H9 (cell line): ENCODE measurements around the gene EPB41L5. TPM values are rescaled to one million over a fixed set of nuclear protein-coding genes. Genes with fewer than 3 reads are reported as not detected.

ENCODE experiments used
- DNase-seq: peaks from one replicate; pipeline ENCODE4 v3.0.0-alpha.2; 2017
- H2AFZ ChIP-seq: one replicate; pipeline ENCODE4 v1.6.1; 2013; ENCODE audit warnings: mild to moderate bottlenecking, low read length, control low read depth, moderate library complexity
- H2AK5ac ChIP-seq: 2 replicates; pipeline ENCODE4 v1.6.1; 2013; ENCODE audit warnings: low read length, control low read depth, mixed read lengths; ENCODE audit not compliant: insufficient read length
- H2BK120ac ChIP-seq: one replicate; pipeline ENCODE4 v1.6.1; 2013; ENCODE audit warnings: low read depth, mild to moderate bottlenecking, low read length, control low read depth, inconsistent platforms; ENCODE audit not compliant: poor library complexity, severe bottlenecking
- H2BK12ac ChIP-seq: 2 replicates; pipeline ENCODE4 v1.6.1; 2013; ENCODE audit warnings: low read length, control low read depth, mixed read lengths, low read depth; ENCODE audit not compliant: insufficient read length
- H2BK15ac ChIP-seq: 2 replicates; pipeline ENCODE4 v1.6.1; 2013; ENCODE audit warnings: low read depth, low read length, control low read depth
- H2BK20ac ChIP-seq: one replicate; pipeline ENCODE4 v1.6.1; 2013; ENCODE audit warnings: low read depth, mild to moderate bottlenecking, low read length, control low read depth, inconsistent platforms; ENCODE audit not compliant: poor library complexity, severe bottlenecking
- H2BK5ac ChIP-seq: 2 replicates; pipeline ENCODE4 v1.6.1; 2013; ENCODE audit warnings: low read length, control low read depth, mixed read lengths; ENCODE audit not compliant: insufficient read length
- H3K14ac ChIP-seq: 2 replicates; pipeline ENCODE4 v1.6.1; 2013; ENCODE audit warnings: low read length, control low read depth; ENCODE audit not compliant: insufficient read depth
- H3K18ac ChIP-seq: 2 replicates; pipeline ENCODE4 v1.6.1; 2013; ENCODE audit warnings: low read depth, mild to moderate bottlenecking, mixed read lengths, low read length, control low read depth; ENCODE audit not compliant: insufficient read length
- H3K23ac ChIP-seq: 2 replicates; pipeline ENCODE4 v1.6.1; 2013; ENCODE audit warnings: low read length, control low read depth, mixed read lengths, low read depth; ENCODE audit not compliant: insufficient read length
- H3K23me2 ChIP-seq: 2 replicates; pipeline ENCODE4 v1.6.1; 2013; ENCODE audit warnings: low read depth, mild to moderate bottlenecking, mixed read lengths, low read length, control low read depth; ENCODE audit not compliant: insufficient read length, poor library complexity, severe bottlenecking
- H3K27ac ChIP-seq: 2 replicates; pipeline ENCODE4 v1.5.1; 2013; ENCODE audit warnings: low read length, control low read depth, mixed read lengths, low read depth; ENCODE audit not compliant: insufficient read length
- H3K27me3 ChIP-seq: 2 replicates; pipeline ENCODE4 v1.6.1; 2013; ENCODE audit warnings: low read length, control low read depth, inconsistent platforms; ENCODE audit not compliant: insufficient read depth
- H3K4ac ChIP-seq: 2 replicates; pipeline ENCODE4 v1.6.1; 2013; ENCODE audit warnings: low read depth, mild to moderate bottlenecking, control low read depth, inconsistent platforms, low read length, moderate library complexity
- H3K4me1 ChIP-seq: 2 replicates; pipeline ENCODE4 v1.6.1; 2013; ENCODE audit warnings: low read length, control low read depth, inconsistent platforms; ENCODE audit not compliant: insufficient read depth
- H3K4me2 ChIP-seq: 2 replicates; pipeline ENCODE4 v1.6.1; 2013; ENCODE audit warnings: low read length, control low read depth, mixed read lengths; ENCODE audit not compliant: insufficient read length, insufficient read depth
- H3K56ac ChIP-seq: 2 replicates; pipeline ENCODE4 v1.6.1; 2013; ENCODE audit warnings: low read depth, mild to moderate bottlenecking, mixed read lengths, low read length, control low read depth; ENCODE audit not compliant: insufficient read length
- H3K79me1 ChIP-seq: 2 replicates; pipeline ENCODE4 v1.6.1; 2013; ENCODE audit warnings: low read depth, mild to moderate bottlenecking, moderate library complexity, low read length, control low read depth, inconsistent platforms; ENCODE audit not compliant: insufficient read depth, poor library complexity, severe bottlenecking
- H3K79me2 ChIP-seq: 2 replicates; pipeline ENCODE4 v1.6.1; 2013; ENCODE audit warnings: low read length, control low read depth, inconsistent platforms; ENCODE audit not compliant: insufficient read depth
- H3K9ac ChIP-seq: 2 replicates; pipeline ENCODE4 v1.6.1; 2013; ENCODE audit warnings: low read length, control low read depth, mixed read lengths; ENCODE audit not compliant: insufficient read length; ENCODE audit errors: extremely low read depth
- H3K9me3 ChIP-seq: one replicate; pipeline ENCODE4 v1.6.1; 2013; ENCODE audit warnings: low read depth, low read length, inconsistent platforms; ENCODE audit not compliant: control insufficient read depth
- H3T11ph ChIP-seq: one replicate; pipeline ENCODE4 v1.6.1; 2013; ENCODE audit warnings: mild to moderate bottlenecking, low read length, control low read depth, inconsistent platforms
- H4K20me1 ChIP-seq: one replicate; pipeline ENCODE4 v1.6.1; 2013; ENCODE audit not compliant: control insufficient read depth, insufficient read length, insufficient read depth
- H4K5ac ChIP-seq: 2 replicates; pipeline ENCODE4 v1.6.1; 2013; ENCODE audit warnings: low read depth, mild to moderate bottlenecking, mixed read lengths, low read length, control low read depth; ENCODE audit not compliant: insufficient read length
- H4K8ac ChIP-seq: replicated peaks from 2 replicates; pipeline ENCODE4 v1.6.1; 2013; ENCODE audit warnings: low read length, control low read depth, mixed read lengths, low read depth; ENCODE audit not compliant: insufficient read length
- H4K91ac ChIP-seq: 2 replicates; pipeline ENCODE4 v1.6.1; 2013; ENCODE audit warnings: low read depth, mild to moderate bottlenecking, moderate library complexity, mixed read lengths, low read length, control low read depth; ENCODE audit not compliant: insufficient read length
- H3K27ac Mint-ChIP-seq, 3 experiments: 2 replicates in 2 of 3; 3 replicates in 1 of 3; pipeline ENCODE4 v1.8.0; 2020 to 2021; ENCODE audit warnings: mixed read lengths in 3 of 3, mild to moderate bottlenecking in 1 of 3, moderate library complexity in 1 of 3
- H3K27me3 Mint-ChIP-seq: 2 replicates; pipeline ENCODE4 v1.8.0; 2021; ENCODE audit warnings: low read depth, mild to moderate bottlenecking, moderate library complexity, mixed read lengths
- H3K36me3 Mint-ChIP-seq, 3 experiments: 2 replicates in 2 of 3; 3 replicates in 1 of 3; pipeline ENCODE4 v1.8.0; 2020 to 2021; ENCODE audit warnings: low read depth in 3 of 3, mixed read lengths in 3 of 3; ENCODE audit not compliant: insufficient read depth in 1 of 3
- H3K4me1 Mint-ChIP-seq, 2 experiments: 2 replicates each; pipeline ENCODE4 v1.8.0; 2020; ENCODE audit warnings: mixed read lengths in 2 of 2
- H3K4me3 Mint-ChIP-seq, 2 experiments: 2 replicates in 1 of 2; 3 replicates in 1 of 2; pipeline ENCODE4 v1.8.0; 2020 to 2021; ENCODE audit warnings: mild to moderate bottlenecking in 2 of 2, mixed read lengths in 2 of 2, moderate library complexity in 1 of 2
- H3K9me3 Mint-ChIP-seq, 2 experiments: 2 replicates in 1 of 2; 3 replicates in 1 of 2; pipeline ENCODE4 v1.8.0; 2020; ENCODE audit warnings: mild to moderate bottlenecking in 2 of 2, mixed read lengths in 2 of 2, moderate library complexity in 1 of 2
- CTCF ChIP-seq: fragments of 200-600 bp; sonication (generic); conservative IDR thresholded peaks from 3 replicates; pipeline ENCODE4 v1.8.0; 2021; ENCODE audit warnings: antibody characterized with exemption, mild to moderate bottlenecking
- WGBS: extraction: QIAGEN DNeasy Blood & Tissue Kit; methylation state at CpG from one replicate; pipeline ENCODE4 v1.1.7; 2013; ENCODE audit warnings: missing lambda C conversion rate, low lambda C conversion rate, mixed read lengths; ENCODE audit not compliant: insufficient read length; ENCODE audit errors: extremely low coverage; 5-methylcytosine and 5-hydroxymethylcytosine counted together
- total RNA-seq: library from RNA; stranded (reverse); gene quantifications from 2 replicates; pipeline ENCODE4 v1.2.1, GENCODE V29; 2021

The EPB41L5 gene
- total RNA-seq, 1 experiment from 2014 or later = 40.4 TPM

GRCh38 chr2:120208381-120209353 is 195.8 kb downstream of the EPB41L5 start:
- Mint-ChIP-seq H3K27ac (no peak overlapping the region; a peak in 1 of 7 replicates), H3K27me3 (peaks cover 1% of the 10 kb centered on the region; the same call in 1 of the 2 replicates), H3K36me3 (no peaks in the 10 kb centered on the region), H3K4me3 (no peak overlapping the region), H3K9me3 (no peaks in the 10 kb centered on the region), H3K4me1 (peaks cover 4 to 8% of the 10 kb centered on the region in 2 experiments; a peak in 3 of 4 replicates)
- Histone ChIP-seq H3T11ph (no peak overlapping the region), H4K20me1 (no peaks in the 10 kb centered on the region), H2BK15ac (no peak overlapping the region; the same call in 1 of the 2 replicates), H3K79me2 (no peaks in the 10 kb centered on the region), H3K79me1 (no peaks in the 10 kb centered on the region), H2BK20ac (no peak overlapping the region), H3K9me3 (no peaks in the 10 kb centered on the region), H3K4me2 (no peak overlapping the region), H3K18ac (no peak overlapping the region), H3K23me2 (no peaks in the 10 kb centered on the region), H3K27me3 (no peaks in the 10 kb centered on the region), H2BK5ac (no peak overlapping the region), H3K14ac (no peak overlapping the region; the same call in 1 of the 2 replicates), H3K23ac (no peak overlapping the region), H2AFZ (no peak overlapping the region), H3K9ac (no peak overlapping the region), H2BK12ac (no peak overlapping the region), H4K8ac (no peak overlapping the region), H3K27ac (no peak overlapping the region), H4K91ac (no peak overlapping the region), H2BK120ac (no peak overlapping the region), H3K56ac (no peak overlapping the region), H3K4ac (no peak overlapping the region), H3K4me1 (peaks cover 3% of the 10 kb centered on the region; the same call in 1 of the 2 replicates), H2AK5ac (no peak overlapping the region), H4K5ac (no peak overlapping the region)
- WGBS = no CpG with 5 or more reads among the region's 10 CpGs
- no peak for TF ChIP-seq CTCF
- DNase-seq = no peak
